CD8-positive, alpha-beta memory T cell (primary cell): ENCODE data around the gene SRGAP2B. TPM values are rescaled to one million over a fixed set of nuclear protein-coding genes. Genes with fewer than 3 reads are reported as not detected.
"Not testable (repeated sequence)": the region's sequence is repeated elsewhere in the genome, so short reads cannot be mapped to it uniquely, and the experiment has no call there.

Source experiments
- CTCF ChIA-PET: fragments of 350-600 bp; sonication (Branson Sonifier 250); formaldehyde crosslinking; loops from one replicate; lab custom pipeline; 2021; ENCODE audit warnings: antibody characterized with exemption; lab: Charles Lee
- POLR2A ChIA-PET: fragments of 350-600 bp; sonication (Branson Sonifier 250); formaldehyde crosslinking; loops from one replicate; lab custom pipeline; 2021; ENCODE audit warnings: antibody characterized with exemption; lab: Charles Lee
- DNase-seq, 5 donors: peaks; one replicate each; pipeline versions ENCODE4 v3.0.0 to v3.0.0-alpha.2; 2020 to 2022; ENCODE audit warnings: mixed read lengths in 1 of 5
- H3K27ac ChIP-seq: one replicate; pipeline ENCODE4 v1.7.0; 2013; ENCODE audit warnings: low read depth, mild to moderate bottlenecking, low read length, moderate library complexity
- H3K27me3 ChIP-seq: 2 replicates; pipeline ENCODE4 v1.7.0; 2013; ENCODE audit warnings: low read length, mild to moderate bottlenecking; ENCODE audit not compliant: insufficient read depth, poor library complexity, severe bottlenecking
- H3K36me3 ChIP-seq: 2 replicates; pipeline ENCODE4 v1.7.0; 2013; ENCODE audit warnings: mild to moderate bottlenecking, low read length, moderate library complexity; ENCODE audit not compliant: insufficient read depth
- H3K4me1 ChIP-seq: 2 replicates; pipeline ENCODE4 v1.7.0; 2013; ENCODE audit warnings: mild to moderate bottlenecking, low read length, moderate library complexity; ENCODE audit not compliant: insufficient read depth
- H3K4me3 ChIP-seq: 2 replicates; pipeline ENCODE4 v1.7.0; 2013; ENCODE audit warnings: mild to moderate bottlenecking, low read length
- H3K9me3 ChIP-seq: 2 replicates; pipeline ENCODE4 v1.7.0; 2013; ENCODE audit warnings: mild to moderate bottlenecking, low read length
- H3K27ac Mint-ChIP-seq, 8 donors: one replicate each; pipeline ENCODE4 v1.8.0; 2020 to 2021; ENCODE audit warnings: mixed read lengths in 8 of 8, mild to moderate bottlenecking in 6 of 8, inconsistent platforms in 3 of 8, moderate library complexity in 3 of 8
- H3K27me3 Mint-ChIP-seq, 2 donors: one replicate each; pipeline ENCODE4 v1.8.0; 2020 to 2021; ENCODE audit warnings: mixed read lengths in 2 of 2, mild to moderate bottlenecking in 1 of 2, moderate library complexity in 1 of 2
- H3K36me3 Mint-ChIP-seq, 3 donors: one replicate each; pipeline ENCODE4 v1.8.0; 2020 to 2021; ENCODE audit warnings: mixed read lengths in 3 of 3, inconsistent platforms in 1 of 3, mild to moderate bottlenecking in 1 of 3
- H3K4me1 Mint-ChIP-seq, 3 donors: one replicate each; pipeline ENCODE4 v1.8.0; 2020 to 2021; ENCODE audit warnings: mixed read lengths in 3 of 3, inconsistent platforms in 1 of 3, mild to moderate bottlenecking in 1 of 3
- H3K4me3 Mint-ChIP-seq, 7 donors: one replicate each; pipeline ENCODE4 v1.8.0; 2020 to 2021; ENCODE audit warnings: mixed read lengths in 7 of 7, mild to moderate bottlenecking in 6 of 7, moderate library complexity in 4 of 7, inconsistent platforms in 2 of 7
- H3K9me3 Mint-ChIP-seq, 5 donors: one replicate each; pipeline ENCODE4 v1.8.0; 2020 to 2022; ENCODE audit warnings: mixed read lengths in 5 of 5, mild to moderate bottlenecking in 3 of 5, moderate library complexity in 2 of 5, inconsistent platforms in 1 of 5
- polyA plus RNA-seq: library from polyadenylated mRNA; unstranded; fragments of 300-500 nt; fragmentation: Illumina TruSeq; gene quantifications from one replicate; pipeline ENCODE4 v1.2.3, GENCODE V29; 2021
- total RNA-seq, 2 experiments: library from RNA; stranded (reverse); gene quantifications; one replicate each; pipeline ENCODE4 v1.2.3, GENCODE V29; 2021

The SRGAP2B gene
- total RNA-seq = 10 to 100 TPM; 15.9 to 18.6 TPM
- polyA plus RNA-seq = 1.6 TPM

- POLR2A ChIA-PET, H3K27me3 Mint-ChIP-seq, H3K27ac ChIP-seq, H3K9me3 ChIP-seq, H3K36me3 Mint-ChIP-seq, H3K4me3 ChIP-seq, H3K27ac Mint-ChIP-seq, DNase-seq, H3K9me3 Mint-ChIP-seq, H3K36me3 ChIP-seq, CTCF ChIA-PET, H3K27me3 ChIP-seq, H3K4me1 ChIP-seq, H3K4me1 Mint-ChIP-seq: not testable (repeated sequence)
- peak within 1 kb of the TSS in 3 of 7 donors; percentile 41 to 96 (median 47) for H3K4me3 Mint-ChIP-seq
Measured at GRCh38 chr1:145095284-145096057, at the start of gene SRGAP2B, which contains the start of gene FAM72D. SRGAP2B (minus strand) TSS chr1:145095328; CDS start chr1:145092901, 2,427 bp downstream. FAM72D (plus strand) TSS chr1:145095974; CDS start chr1:145096848, 874 bp downstream.

GRCh38 chr1:145144264-145144913 lies 49.3 kb upstream of the SRGAP2B start:
- H3K9me3 ChIP-seq, H3K36me3 Mint-ChIP-seq, H3K27me3 ChIP-seq, DNase-seq, H3K4me3 Mint-ChIP-seq, H3K27me3 Mint-ChIP-seq, H3K4me1 Mint-ChIP-seq, H3K27ac Mint-ChIP-seq, H3K4me3 ChIP-seq, H3K27ac ChIP-seq, H3K36me3 ChIP-seq, POLR2A ChIA-PET, H3K4me1 ChIP-seq, H3K9me3 Mint-ChIP-seq, CTCF ChIA-PET: not testable (repeated sequence)

GRCh38 chr1:145140549-145140948 lies 45.4 kb upstream of the SRGAP2B start:
- H3K36me3 Mint-ChIP-seq, DNase-seq, POLR2A ChIA-PET, H3K4me3 Mint-ChIP-seq, H3K27me3 Mint-ChIP-seq, H3K27me3 ChIP-seq, H3K27ac ChIP-seq, H3K4me3 ChIP-seq, H3K9me3 Mint-ChIP-seq, H3K27ac Mint-ChIP-seq, CTCF ChIA-PET, H3K4me1 Mint-ChIP-seq, H3K9me3 ChIP-seq, H3K36me3 ChIP-seq, H3K4me1 ChIP-seq: not testable (repeated sequence)

- H3K36me3 Mint-ChIP-seq, H3K27ac ChIP-seq, H3K4me3 Mint-ChIP-seq, H3K27me3 ChIP-seq, CTCF ChIA-PET, H3K4me1 Mint-ChIP-seq, H3K9me3 Mint-ChIP-seq, H3K27me3 Mint-ChIP-seq, DNase-seq, POLR2A ChIA-PET, H3K4me1 ChIP-seq, H3K4me3 ChIP-seq, H3K9me3 ChIP-seq, H3K36me3 ChIP-seq, H3K27ac Mint-ChIP-seq: not testable (repeated sequence)
Measured at GRCh38 chr1:145134476-145134875, 39.3 kb upstream of the SRGAP2B start.

- H3K4me1 ChIP-seq, CTCF ChIA-PET, H3K36me3 ChIP-seq, H3K9me3 ChIP-seq, H3K27me3 ChIP-seq, H3K27ac ChIP-seq, DNase-seq, H3K27ac Mint-ChIP-seq, H3K4me1 Mint-ChIP-seq, H3K4me3 ChIP-seq, H3K4me3 Mint-ChIP-seq, H3K27me3 Mint-ChIP-seq, H3K36me3 Mint-ChIP-seq, H3K9me3 Mint-ChIP-seq, POLR2A ChIA-PET: not testable (repeated sequence)
Measured at GRCh38 chr1:145128697-145129469, 33.8 kb upstream of the SRGAP2B start.

- DNase-seq, POLR2A ChIA-PET, H3K4me3 ChIP-seq, H3K9me3 Mint-ChIP-seq, H3K27ac ChIP-seq, CTCF ChIA-PET, H3K27me3 Mint-ChIP-seq, H3K9me3 ChIP-seq, H3K4me3 Mint-ChIP-seq, H3K27ac Mint-ChIP-seq, H3K27me3 ChIP-seq, H3K36me3 ChIP-seq, H3K4me1 Mint-ChIP-seq, H3K4me1 ChIP-seq, H3K36me3 Mint-ChIP-seq: not testable (repeated sequence)
Measured at GRCh38 chr1:145127144-145127543, 32.0 kb upstream of the SRGAP2B start.

- CTCF ChIA-PET = not testable (repeated sequence)
Measured at GRCh38 chr1:145125112-145125511, 30.0 kb upstream of the SRGAP2B start.

GRCh38 chr1:145123992-145124641 lies 29.0 kb upstream of the SRGAP2B start:
- H3K27ac Mint-ChIP-seq, H3K9me3 Mint-ChIP-seq, H3K27ac ChIP-seq, H3K4me1 ChIP-seq, H3K4me3 Mint-ChIP-seq, CTCF ChIA-PET, H3K27me3 ChIP-seq, H3K36me3 ChIP-seq, H3K4me3 ChIP-seq, POLR2A ChIA-PET, H3K27me3 Mint-ChIP-seq, DNase-seq, H3K36me3 Mint-ChIP-seq, H3K4me1 Mint-ChIP-seq, H3K9me3 ChIP-seq: not testable (repeated sequence)

More at GRCh38 chr1:145125112-145125511, 30.0 kb upstream of the SRGAP2B start:
- H3K4me3 Mint-ChIP-seq, H3K36me3 ChIP-seq, H3K4me1 Mint-ChIP-seq, H3K9me3 Mint-ChIP-seq, H3K4me3 ChIP-seq, H3K27me3 Mint-ChIP-seq, H3K27ac Mint-ChIP-seq, DNase-seq, POLR2A ChIA-PET, H3K27ac ChIP-seq, H3K36me3 Mint-ChIP-seq, H3K27me3 ChIP-seq, H3K4me1 ChIP-seq, H3K9me3 ChIP-seq: not testable (repeated sequence)
